K562 (cell line): ENCODE measurements around the gene ASRGL1. TPM values are rescaled to one million over a fixed set of nuclear protein-coding genes. Genes with fewer than 3 reads are reported as not detected.
A peak's percentile ranks its signal among the peaks of the same experiment; 100 is the strongest.

ENCODE experiments used
- CBX5 ChIP-seq: IDR thresholded peaks from 2 replicates; pipeline ENCODE4 v1.6.1; 2014; ENCODE audit warnings: low read depth, borderline replicate concordance
- CREM ChIP-seq: IDR thresholded peaks from 2 replicates; pipeline ENCODE4 v1.6.1; 2014; ENCODE audit warnings: antibody characterized with exemption, low read depth
- DPF2 ChIP-seq: fragments of 450-650 bp; IDR thresholded peaks from 2 replicates; pipeline ENCODE4 v1.6.1; 2016
- HDAC2 ChIP-seq: fragments of 450-650 bp; IDR thresholded peaks from 2 replicates; pipeline ENCODE4 v1.6.1; 2016; ENCODE audit warnings: mild to moderate bottlenecking
- HSF4 ChIP-seq: fragments of 250-450 bp; sonication (Bioruptor Pico); IDR thresholded peaks from 2 replicates; pipeline ENCODE4 v2.1.2; 2022; ENCODE audit warnings: mild to moderate bottlenecking, moderate library complexity, borderline replicate concordance
- JUN ChIP-seq, 2 experiments: sonication (generic) in 1 of 2; formaldehyde crosslinking in 1 of 2; IDR thresholded peaks; 2 replicates each; pipeline versions ENCODE4 v1.6.1 to v1.8.0; 2012 to 2022; ENCODE audit warnings: borderline replicate concordance in 2 of 2, mild to moderate bottlenecking in 2 of 2, improper control_type of control experiment in 1 of 2, low read depth in 1 of 2, low read length in 1 of 2, missing genetic modification reagents in 1 of 2
- PHF21A ChIP-seq: fragments of 450-650 bp; IDR thresholded peaks from 2 replicates; pipeline ENCODE4 v1.6.1; 2017; ENCODE audit warnings: low read depth, borderline replicate concordance
- SMARCE1 ChIP-seq: fragments of 450-650 bp; IDR thresholded peaks from 2 replicates; pipeline ENCODE4 v1.7.1; 2016; ENCODE audit warnings: mild to moderate bottlenecking
- ZBTB26 ChIP-seq: fragments of 450-650 bp; formaldehyde crosslinking; IDR thresholded peaks from 2 replicates; pipeline ENCODE4 v1.4.0; 2022; ENCODE audit warnings: missing genetic modification characterization
- ZNF253 ChIP-seq: fragments of 250-450 bp; sonication (Bioruptor Pico); conservative IDR thresholded peaks from 2 replicates; pipeline ENCODE4 v1.6.1; 2021; ENCODE audit warnings: mild to moderate bottlenecking
- ZNF584 ChIP-seq: fragments of 200-800 bp; sonication (Bioruptor generic); IDR thresholded peaks from 2 replicates; pipeline ENCODE4 v1.6.1; 2016; ENCODE audit warnings: low read depth, mild to moderate bottlenecking, missing genetic modification characterization, missing compliant biosample characterization
- ZNF699 ChIP-seq: fragments of 250-450 bp; sonication (Bioruptor Pico); IDR thresholded peaks from 2 replicates; pipeline ENCODE4 v1.8.0; 2021; ENCODE audit warnings: mild to moderate bottlenecking, moderate library complexity; ENCODE audit not compliant: insufficient replicate concordance
- ZSCAN32 ChIP-seq: fragments of 450-650 bp; formaldehyde crosslinking; IDR thresholded peaks from 2 replicates; pipeline ENCODE4 v1.4.0; 2020; ENCODE audit warnings: mild to moderate bottlenecking, moderate library complexity
- polyA plus RNA-seq, 8 experiments: library from polyadenylated mRNA; depleted of rRNA in 4 of 8; stranded (reverse) in 5 of 8; unstranded in 3 of 8; fragments of >200 nt; fragmentation: Nextera tagmentation in 2 of 8; fragmentation: Illumina TruSeq in 1 of 8; extraction: Ambion mirVana in 2 of 8; extraction: Trizol in 1 of 8; gene quantifications; 2 replicates each; pipeline versions ENCODE4 v1.2.1 to v1.2.3, GENCODE V29; 2011 to 2014; ENCODE audit warnings: inconsistent platforms in 1 of 8, missing spikeins in 1 of 8
- total RNA-seq, 7 experiments: library from RNA; depleted of rRNA in 6 of 7; stranded (reverse); fragments of >200 nt in 6 of 7; fragmentation: Illumina TruSeq in 2 of 7; extraction: Trizol in 2 of 7; gene quantifications; 2 replicates each; pipeline versions ENCODE4 v1.2.1 to v1.2.3, GENCODE V29; 2011 to 2021; ENCODE audit warnings: low replicate concordance in 1 of 7
- TF ChIP-seq, protein P1 (sequence below), 2 experiments: fragments of 450-650 bp; IDR thresholded peaks; 2 replicates each; pipeline ENCODE4 v1.6.1; 2016
- TF ChIP-seq, protein P2 (sequence below): fragments of 250-450 bp; sonication (Bioruptor Pico); IDR thresholded peaks from 2 replicates; pipeline ENCODE4 v1.8.0; 2021; ENCODE audit warnings: mild to moderate bottlenecking, moderate library complexity
- TF ChIP-seq, protein P3 (sequence below): fragments of 450-650 bp; IDR thresholded peaks from 2 replicates; pipeline ENCODE4 v1.6.1; 2017; ENCODE audit warnings: antibody characterized with exemption, mild to moderate bottlenecking
- TF ChIP-seq, protein P4 (sequence below), 2 experiments: fragments of 250-450 bp in 1 of 2; fragments of 450-650 bp in 1 of 2; sonication (Bioruptor Pico) in 1 of 2; IDR thresholded peaks; 2 replicates each; pipeline versions ENCODE4 v1.6.1 to v1.8.0; 2016 to 2021; ENCODE audit warnings: mild to moderate bottlenecking in 2 of 2, moderate library complexity in 2 of 2, missing compliant biosample characterization in 1 of 2, missing genetic modification characterization in 1 of 2

The ASRGL1 gene
- total and polyA plus RNA-seq, 9 of the 15 experiments (the other 6 are each of a cell fraction or from before 2014, with no cell fraction given), result 3.1 to 23.0 (median 11.2) TPM

DNA sequence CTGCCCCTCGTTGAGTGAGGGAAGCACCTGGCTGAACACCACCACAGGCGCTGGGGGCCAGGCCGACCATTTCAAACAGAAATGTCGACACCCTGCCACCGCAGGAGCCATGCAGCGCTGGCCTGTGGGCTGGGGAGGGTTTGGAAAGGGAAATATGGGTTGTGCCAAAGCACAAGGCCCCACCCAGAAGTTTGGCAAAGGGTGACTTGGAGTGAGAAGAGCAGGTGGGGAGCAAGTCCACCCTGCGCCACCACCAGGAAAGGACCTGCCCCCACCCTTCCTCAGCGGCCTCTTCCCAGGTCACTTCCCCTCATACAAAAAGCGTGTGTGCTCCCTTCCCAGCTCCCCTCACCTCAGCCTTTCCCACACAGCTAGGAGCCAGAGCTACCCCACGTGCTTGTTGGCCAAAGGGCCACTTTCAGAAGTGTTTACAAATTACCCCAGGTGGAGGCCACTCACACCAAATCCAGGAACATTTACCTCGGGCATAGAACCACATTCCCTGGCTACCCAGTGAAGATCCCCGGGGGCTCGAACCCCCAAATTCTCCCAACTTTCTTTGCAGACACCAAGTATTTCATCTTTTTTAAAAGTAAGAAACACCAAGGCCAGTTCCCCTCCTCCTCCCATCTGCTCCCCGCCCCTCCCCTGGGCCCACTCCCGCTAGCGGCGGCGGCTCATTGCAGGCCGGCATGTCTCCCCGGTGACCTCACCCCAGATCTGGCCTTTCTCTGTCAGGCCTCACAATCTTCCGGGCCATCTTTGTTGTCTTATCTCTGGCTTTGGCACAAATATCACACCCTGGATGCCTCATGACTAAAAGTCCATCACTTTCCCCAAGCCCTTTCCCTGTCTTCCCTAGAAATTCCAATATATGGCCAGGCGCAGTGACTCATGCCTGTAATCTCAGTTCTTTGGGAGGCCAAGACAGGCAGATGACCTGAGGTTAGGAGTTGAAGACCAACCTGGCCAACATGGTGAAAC, 61.1 kb downstream of the ASRGL1 start (continued):
- TF ChIP-seq, protein P1, sequence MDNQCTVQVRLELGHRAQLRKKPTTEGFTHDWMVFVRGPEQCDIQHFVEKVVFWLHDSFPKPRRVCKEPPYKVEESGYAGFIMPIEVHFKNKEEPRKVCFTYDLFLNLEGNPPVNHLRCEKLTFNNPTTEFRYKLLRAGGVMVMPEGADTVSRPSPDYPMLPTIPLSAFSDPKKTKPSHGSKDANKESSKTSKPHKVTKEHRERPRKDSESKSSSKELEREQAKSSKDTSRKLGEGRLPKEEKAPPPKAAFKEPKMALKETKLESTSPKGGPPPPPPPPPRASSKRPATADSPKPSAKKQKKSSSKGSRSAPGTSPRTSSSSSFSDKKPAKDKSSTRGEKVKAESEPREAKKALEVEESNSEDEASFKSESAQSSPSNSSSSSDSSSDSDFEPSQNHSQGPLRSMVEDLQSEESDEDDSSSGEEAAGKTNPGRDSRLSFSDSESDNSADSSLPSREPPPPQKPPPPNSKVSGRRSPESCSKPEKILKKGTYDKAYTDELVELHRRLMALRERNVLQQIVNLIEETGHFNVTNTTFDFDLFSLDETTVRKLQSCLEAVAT (IDR thresholded peaks at IDR 0.05), result peak in 1 of 2 experiments; percentile 55; a peak in 1 of 4 replicates
- TF ChIP-seq PHF21A, result no peak; the same call in 1 of the 2 replicates
- peak; percentile 69; the same call in 1 of the 2 replicates for TF ChIP-seq ZNF584 (CRISPR knock-in tag)
- TF ChIP-seq, protein P2, sequence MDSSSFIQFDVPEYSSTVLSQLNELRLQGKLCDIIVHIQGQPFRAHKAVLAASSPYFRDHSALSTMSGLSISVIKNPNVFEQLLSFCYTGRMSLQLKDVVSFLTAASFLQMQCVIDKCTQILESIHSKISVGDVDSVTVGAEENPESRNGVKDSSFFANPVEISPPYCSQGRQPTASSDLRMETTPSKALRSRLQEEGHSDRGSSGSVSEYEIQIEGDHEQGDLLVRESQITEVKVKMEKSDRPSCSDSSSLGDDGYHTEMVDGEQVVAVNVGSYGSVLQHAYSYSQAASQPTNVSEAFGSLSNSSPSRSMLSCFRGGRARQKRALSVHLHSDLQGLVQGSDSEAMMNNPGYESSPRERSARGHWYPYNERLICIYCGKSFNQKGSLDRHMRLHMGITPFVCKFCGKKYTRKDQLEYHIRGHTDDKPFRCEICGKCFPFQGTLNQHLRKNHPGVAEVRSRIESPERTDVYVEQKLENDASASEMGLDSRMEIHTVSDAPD (CRISPR knock-in tag), result no peak
- TF ChIP-seq, protein P3, sequence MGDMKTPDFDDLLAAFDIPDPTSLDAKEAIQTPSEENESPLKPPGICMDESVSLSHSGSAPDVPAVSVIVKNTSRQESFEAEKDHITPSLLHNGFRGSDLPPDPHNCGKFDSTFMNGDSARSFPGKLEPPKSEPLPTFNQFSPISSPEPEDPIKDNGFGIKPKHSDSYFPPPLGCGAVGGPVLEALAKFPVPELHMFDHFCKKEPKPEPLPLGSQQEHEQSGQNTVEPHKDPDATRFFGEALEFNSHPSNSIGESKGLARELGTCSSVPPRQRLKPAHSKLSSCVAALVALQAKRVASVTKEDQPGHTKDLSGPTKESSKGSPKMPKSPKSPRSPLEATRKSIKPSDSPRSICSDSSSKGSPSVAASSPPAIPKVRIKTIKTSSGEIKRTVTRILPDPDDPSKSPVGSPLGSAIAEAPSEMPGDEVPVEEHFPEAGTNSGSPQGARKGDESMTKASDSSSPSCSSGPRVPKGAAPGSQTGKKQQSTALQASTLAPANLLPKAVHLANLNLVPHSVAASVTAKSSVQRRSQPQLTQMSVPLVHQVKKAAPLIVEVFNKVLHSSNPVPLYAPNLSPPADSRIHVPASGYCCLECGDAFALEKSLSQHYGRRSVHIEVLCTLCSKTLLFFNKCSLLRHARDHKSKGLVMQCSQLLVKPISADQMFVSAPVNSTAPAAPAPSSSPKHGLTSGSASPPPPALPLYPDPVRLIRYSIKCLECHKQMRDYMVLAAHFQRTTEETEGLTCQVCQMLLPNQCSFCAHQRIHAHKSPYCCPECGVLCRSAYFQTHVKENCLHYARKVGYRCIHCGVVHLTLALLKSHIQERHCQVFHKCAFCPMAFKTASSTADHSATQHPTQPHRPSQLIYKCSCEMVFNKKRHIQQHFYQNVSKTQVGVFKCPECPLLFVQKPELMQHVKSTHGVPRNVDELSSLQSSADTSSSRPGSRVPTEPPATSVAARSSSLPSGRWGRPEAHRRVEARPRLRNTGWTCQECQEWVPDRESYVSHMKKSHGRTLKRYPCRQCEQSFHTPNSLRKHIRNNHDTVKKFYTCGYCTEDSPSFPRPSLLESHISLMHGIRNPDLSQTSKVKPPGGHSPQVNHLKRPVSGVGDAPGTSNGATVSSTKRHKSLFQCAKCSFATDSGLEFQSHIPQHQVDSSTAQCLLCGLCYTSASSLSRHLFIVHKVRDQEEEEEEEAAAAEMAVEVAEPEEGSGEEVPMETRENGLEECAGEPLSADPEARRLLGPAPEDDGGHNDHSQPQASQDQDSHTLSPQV, result peak; percentile 90
- peak; percentile 93 for TF ChIP-seq SMARCE1
- TF ChIP-seq CREM, result 0 out of 2 replicates have a peak, but pooled peaks have one; percentile 45
- no peak for TF ChIP-seq ZNF253 (CRISPR knock-in tag)
- TF ChIP-seq, protein P4, sequence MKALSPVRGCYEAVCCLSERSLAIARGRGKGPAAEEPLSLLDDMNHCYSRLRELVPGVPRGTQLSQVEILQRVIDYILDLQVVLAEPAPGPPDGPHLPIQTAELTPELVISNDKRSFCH (CRISPR knock-in tag; IDR thresholded peaks at IDR 0.05), result no peak
- TF ChIP-seq, protein P4 (tag; IDR thresholded peaks at IDR 0.05), result 0 out of 2 replicates have a peak, but pooled peaks have one; percentile 36
- TF ChIP-seq JUN (IDR thresholded peaks at IDR 0.05; ENCODE audit: borderline replicate concordance, low read depth, low read length), result peak; percentile 83
- TF ChIP-seq JUN (CRISPR knock-in tag; IDR thresholded peaks at IDR 0.05; ENCODE audit: borderline replicate concordance), result no peak
- TF ChIP-seq DPF2, result peak; percentile 95
- TF ChIP-seq HSF4 (CRISPR knock-in tag), result peak; percentile 13; the same call in 1 of the 2 replicates
- TF ChIP-seq ZBTB26, result no peak
- no peak for TF ChIP-seq ZNF699 (CRISPR knock-in tag)
- no peak for TF ChIP-seq CBX5
- TF ChIP-seq HDAC2, result peak; percentile 72
- TF ChIP-seq ZSCAN32, result no peak
